GM23338 (cell line): ENCODE results near the gene TIAM1. TPM values are rescaled to one million over a fixed set of nuclear protein-coding genes. Genes with fewer than 3 reads are reported as not detected.

Source experiments
- ATAC-seq: fragments of 200-7000 bp; cut with Tn5 transposase; 3 replicates; pipeline ENCODE4 v1.9.1; 2020
- DNase-seq: peaks from one replicate; pipeline ENCODE4 v3.0.0-alpha.2; 2015; ENCODE audit warnings: low spot score
- H2AFZ ChIP-seq: fragments of 200-600 bp; sonication (generic); 2 replicates; pipeline ENCODE4 v1.8.0; 2016; ENCODE audit warnings: antibody characterized with exemption, mild to moderate bottlenecking, moderate library complexity
- H3F3A ChIP-seq: fragments of 200-600 bp; sonication (generic); replicated peaks from 2 replicates; pipeline ENCODE4 v1.8.0; 2017; ENCODE audit warnings: antibody characterized with exemption, mixed run types, low read depth
- H3K27ac ChIP-seq: fragments of 200-600 bp; sonication (generic); 2 replicates; pipeline ENCODE4 v1.6.1; 2016; ENCODE audit warnings: low read depth
- H3K27me3 ChIP-seq: fragments of 200-600 bp; sonication (generic); 2 replicates; pipeline ENCODE4 v1.8.0; 2016; ENCODE audit warnings: mild to moderate bottlenecking, mixed run types, moderate library complexity; ENCODE audit not compliant: insufficient read depth
- H3K36me3 ChIP-seq: fragments of 200-600 bp; sonication (generic); 2 replicates; pipeline ENCODE4 v1.8.0; 2016; ENCODE audit warnings: mild to moderate bottlenecking; ENCODE audit not compliant: insufficient read depth
- H3K4me1 ChIP-seq: fragments of 200-600 bp; sonication (generic); 2 replicates; pipeline ENCODE4 v1.8.0; 2016; ENCODE audit warnings: mild to moderate bottlenecking, moderate library complexity; ENCODE audit not compliant: insufficient read depth
- H3K4me2 ChIP-seq: fragments of 200-600 bp; sonication (generic); 2 replicates; pipeline ENCODE4 v1.7.1; 2017; ENCODE audit warnings: mixed run types
- H3K4me3 ChIP-seq: fragments of 200-600 bp; sonication (generic); 2 replicates; pipeline ENCODE4 v1.6.1; 2016; ENCODE audit warnings: mixed run types
- H3K79me2 ChIP-seq: fragments of 200-600 bp; sonication (generic); replicated peaks from 2 replicates; pipeline ENCODE4 v1.8.0; 2017; ENCODE audit warnings: mild to moderate bottlenecking; ENCODE audit not compliant: insufficient read depth
- H3K9me2 ChIP-seq: fragments of 200-600 bp; sonication (generic); 2 replicates; pipeline ENCODE4 v1.8.0; 2017; ENCODE audit not compliant: insufficient read depth
- H4K20me1 ChIP-seq: fragments of 200-600 bp; sonication (generic); replicated peaks from 2 replicates; pipeline ENCODE4 v1.8.0; 2017; ENCODE audit warnings: mild to moderate bottlenecking; ENCODE audit not compliant: insufficient read depth
- H3K27ac Mint-ChIP-seq: 2 replicates; pipeline ENCODE4 v1.8.0; 2020; ENCODE audit warnings: inconsistent platforms, mild to moderate bottlenecking, moderate library complexity, mixed read lengths
- H3K27me3 Mint-ChIP-seq: 3 replicates; pipeline ENCODE4 v1.8.0; 2022; ENCODE audit warnings: low read depth, mild to moderate bottlenecking, moderate library complexity, mixed read lengths, inconsistent platforms; ENCODE audit not compliant: insufficient read depth, poor library complexity
- H3K36me3 Mint-ChIP-seq: 3 replicates; pipeline ENCODE4 v1.8.0; 2021; ENCODE audit warnings: low read depth, mild to moderate bottlenecking, inconsistent platforms, moderate library complexity, mixed read lengths
- H3K4me1 Mint-ChIP-seq: 3 replicates; pipeline ENCODE4 v1.8.0; 2020; ENCODE audit warnings: mild to moderate bottlenecking, inconsistent platforms, mixed read lengths
- H3K4me3 Mint-ChIP-seq: 3 replicates; pipeline ENCODE4 v1.8.0; 2021; ENCODE audit warnings: moderate library complexity, mild to moderate bottlenecking, inconsistent platforms, mixed read lengths
- H3K9me3 Mint-ChIP-seq: 3 replicates; pipeline ENCODE4 v1.8.0; 2020; ENCODE audit warnings: moderate library complexity, mild to moderate bottlenecking, inconsistent platforms, mixed read lengths
- ETS1 ChIP-seq: IDR thresholded peaks from 2 replicates; pipeline ENCODE4 v1.6.1; 2016; ENCODE audit warnings: antibody characterized with exemption
- EZH2phosphoT487 ChIP-seq: fragments of 200-600 bp; sonication (generic); IDR thresholded peaks from one replicate; pipeline ENCODE4 v1.8.1; 2018; ENCODE audit warnings: antibody characterized with exemption; ENCODE audit not compliant: unreplicated experiment
- JUNB ChIP-seq: IDR thresholded peaks from one replicate; pipeline ENCODE4 v1.6.1; 2016; ENCODE audit warnings: antibody characterized with exemption; ENCODE audit not compliant: unreplicated experiment
- NANOG ChIP-seq: IDR thresholded peaks from 2 replicates; pipeline ENCODE4 v1.6.1; 2016; ENCODE audit warnings: antibody characterized with exemption, borderline replicate concordance
- POLR2AphosphoS5 ChIP-seq: IDR thresholded peaks from 2 replicates; pipeline ENCODE4 v1.6.1; 2016; ENCODE audit warnings: antibody characterized with exemption, low read depth
- ZNF331 ChIP-seq: fragments of 250-450 bp; sonication (Bioruptor Pico); IDR thresholded peaks from 2 replicates; pipeline ENCODE4 v1.5.0; 2020; ENCODE audit warnings: low read depth, mild to moderate bottlenecking, moderate library complexity
- polyA plus RNA-seq: library from polyadenylated mRNA; unstranded; fragments of >200 nt; fragmentation: Nextera tagmentation; extraction: Ambion mirVana; gene quantifications from 2 replicates; pipeline ENCODE4 v1.2.1, GENCODE V29; 2016
- total RNA-seq: library from RNA; depleted of rRNA; stranded (reverse); fragments of >200 nt; shearing (Covaris generic); gene quantifications from 2 replicates; pipeline ENCODE4 v1.2.3, GENCODE V29; 2014
- TF ChIP-seq, protein P1 (sequence below): fragments of 250-450 bp; sonication (Bioruptor Pico); IDR thresholded peaks from 2 replicates; pipeline ENCODE4 v1.5.0; 2020; ENCODE audit warnings: mild to moderate bottlenecking, moderate library complexity

The TIAM1 gene
- total and polyA plus RNA-seq, 2 experiments from 2014 or later: 18.5 to 20.0 TPM

GRCh38 chr21:31283025-31283424 lies 61.0 kb downstream of the TIAM1 start:
- DNase-seq (no peak), ATAC-seq (no peak)
- no peak overlapping the region for H3K27ac ChIP-seq
- peaks cover 23% of the 10 kb centered on the region; the same call in 1 of the 2 replicates for H3K4me1 ChIP-seq
- H3K36me3 Mint-ChIP-seq: peaks cover 5% of the 10 kb centered on the region; the same call in 1 of the 3 replicates
- no peak overlapping the region for H3K4me3 Mint-ChIP-seq
- no peaks in the 10 kb centered on the region for H4K20me1 ChIP-seq
- no peak overlapping the region for H3K27ac Mint-ChIP-seq
- H3K9me3 Mint-ChIP-seq: peaks cover 4% of the 10 kb centered on the region; the same call in 1 of the 3 replicates
- no peaks in the 10 kb centered on the region for H3F3A ChIP-seq
- peaks cover 29% of the 10 kb centered on the region for H3K4me1 Mint-ChIP-seq
- TF ChIP-seq NANOG (no peak), ETS1 (no peak), POLR2AphosphoS5 (no peak), ZNF331 (CRISPR knock-in tag) (no peak), EZH2phosphoT487 (no peak), JUNB (no peak)
- TF ChIP-seq, protein P1, sequence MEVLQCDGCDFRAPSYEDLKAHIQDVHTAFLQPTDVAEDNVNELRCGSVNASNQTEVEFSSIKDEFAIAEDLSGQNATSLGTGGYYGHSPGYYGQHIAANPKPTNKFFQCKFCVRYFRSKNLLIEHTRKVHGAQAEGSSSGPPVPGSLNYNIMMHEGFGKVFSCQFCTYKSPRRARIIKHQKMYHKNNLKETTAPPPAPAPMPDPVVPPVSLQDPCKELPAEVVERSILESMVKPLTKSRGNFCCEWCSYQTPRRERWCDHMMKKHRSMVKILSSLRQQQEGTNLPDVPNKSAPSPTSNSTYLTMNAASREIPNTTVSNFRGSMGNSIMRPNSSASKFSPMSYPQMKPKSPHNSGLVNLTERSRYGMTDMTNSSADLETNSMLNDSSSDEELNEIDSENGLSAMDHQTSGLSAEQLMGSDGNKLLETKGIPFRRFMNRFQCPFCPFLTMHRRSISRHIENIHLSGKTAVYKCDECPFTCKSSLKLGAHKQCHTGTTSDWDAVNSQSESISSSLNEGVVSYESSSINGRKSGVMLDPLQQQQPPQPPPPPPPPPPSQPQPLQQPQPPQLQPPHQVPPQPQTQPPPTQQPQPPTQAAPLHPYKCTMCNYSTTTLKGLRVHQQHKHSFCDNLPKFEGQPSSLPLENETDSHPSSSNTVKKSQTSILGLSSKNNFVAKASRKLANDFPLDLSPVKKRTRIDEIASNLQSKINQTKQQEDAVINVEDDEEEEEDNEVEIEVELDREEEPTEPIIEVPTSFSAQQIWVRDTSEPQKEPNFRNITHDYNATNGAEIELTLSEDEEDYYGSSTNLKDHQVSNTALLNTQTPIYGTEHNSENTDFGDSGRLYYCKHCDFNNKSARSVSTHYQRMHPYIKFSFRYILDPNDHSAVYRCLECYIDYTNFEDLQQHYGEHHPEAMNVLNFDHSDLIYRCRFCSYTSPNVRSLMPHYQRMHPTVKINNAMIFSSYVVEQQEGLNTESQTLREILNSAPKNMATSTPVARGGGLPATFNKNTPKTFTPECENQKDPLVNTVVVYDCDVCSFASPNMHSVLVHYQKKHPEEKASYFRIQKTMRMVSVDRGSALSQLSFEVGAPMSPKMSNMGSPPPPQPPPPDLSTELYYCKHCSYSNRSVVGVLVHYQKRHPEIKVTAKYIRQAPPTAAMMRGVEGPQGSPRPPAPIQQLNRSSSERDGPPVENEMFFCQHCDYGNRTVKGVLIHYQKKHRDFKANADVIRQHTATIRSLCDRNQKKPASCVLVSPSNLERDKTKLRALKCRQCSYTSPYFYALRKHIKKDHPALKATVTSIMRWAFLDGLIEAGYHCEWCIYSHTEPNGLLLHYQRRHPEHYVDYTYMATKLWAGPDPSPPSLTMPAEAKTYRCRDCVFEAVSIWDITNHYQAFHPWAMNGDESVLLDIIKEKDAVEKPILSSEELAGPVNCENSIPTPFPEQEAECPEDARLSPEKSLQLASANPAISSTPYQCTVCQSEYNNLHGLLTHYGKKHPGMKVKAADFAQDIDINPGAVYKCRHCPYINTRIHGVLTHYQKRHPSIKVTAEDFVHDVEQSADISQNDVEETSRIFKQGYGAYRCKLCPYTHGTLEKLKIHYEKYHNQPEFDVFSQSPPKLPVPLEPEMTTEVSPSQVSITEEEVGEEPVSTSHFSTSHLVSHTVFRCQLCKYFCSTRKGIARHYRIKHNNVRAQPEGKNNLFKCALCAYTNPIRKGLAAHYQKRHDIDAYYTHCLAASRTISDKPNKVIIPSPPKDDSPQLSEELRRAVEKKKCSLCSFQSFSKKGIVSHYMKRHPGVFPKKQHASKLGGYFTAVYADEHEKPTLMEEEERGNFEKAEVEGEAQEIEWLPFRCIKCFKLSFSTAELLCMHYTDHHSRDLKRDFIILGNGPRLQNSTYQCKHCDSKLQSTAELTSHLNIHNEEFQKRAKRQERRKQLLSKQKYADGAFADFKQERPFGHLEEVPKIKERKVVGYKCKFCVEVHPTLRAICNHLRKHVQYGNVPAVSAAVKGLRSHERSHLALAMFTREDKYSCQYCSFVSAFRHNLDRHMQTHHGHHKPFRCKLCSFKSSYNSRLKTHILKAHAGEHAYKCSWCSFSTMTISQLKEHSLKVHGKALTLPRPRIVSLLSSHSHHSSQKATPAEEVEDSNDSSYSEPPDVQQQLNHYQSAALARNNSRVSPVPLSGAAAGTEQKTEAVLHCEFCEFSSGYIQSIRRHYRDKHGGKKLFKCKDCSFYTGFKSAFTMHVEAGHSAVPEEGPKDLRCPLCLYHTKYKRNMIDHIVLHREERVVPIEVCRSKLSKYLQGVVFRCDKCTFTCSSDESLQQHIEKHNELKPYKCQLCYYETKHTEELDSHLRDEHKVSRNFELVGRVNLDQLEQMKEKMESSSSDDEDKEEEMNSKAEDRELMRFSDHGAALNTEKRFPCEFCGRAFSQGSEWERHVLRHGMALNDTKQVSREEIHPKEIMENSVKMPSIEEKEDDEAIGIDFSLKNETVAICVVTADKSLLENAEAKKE (CRISPR knock-in tag): no peak
- no peaks in the 10 kb centered on the region for H3K27me3 ChIP-seq
- H3K36me3 ChIP-seq: no peaks in the 10 kb centered on the region
- H3K4me3 ChIP-seq: no peak overlapping the region
- H3K27me3 Mint-ChIP-seq: no peaks in the 10 kb centered on the region
- no peak overlapping the region for H2AFZ ChIP-seq
- H3K79me2 ChIP-seq: 0 out of 2 replicates have a peak, but pooled peaks cover 5% of the 10 kb centered on the region
- H3K4me2 ChIP-seq: no peak overlapping the region
- no peaks in the 10 kb centered on the region for H3K9me2 ChIP-seq
